HG03354 (cell line): ENCODE data around the gene PPP2R2C.

Source experiments
- ATAC-seq: cut with Tn5 transposase; IDR thresholded peaks from one replicate; pipeline ENCODE4 v1.9.1; 2021; ENCODE audit warnings: mild to moderate bottlenecking; ENCODE audit not compliant: unreplicated experiment, poor library complexity, severe bottlenecking

PPP2R2C gene

DNA sequence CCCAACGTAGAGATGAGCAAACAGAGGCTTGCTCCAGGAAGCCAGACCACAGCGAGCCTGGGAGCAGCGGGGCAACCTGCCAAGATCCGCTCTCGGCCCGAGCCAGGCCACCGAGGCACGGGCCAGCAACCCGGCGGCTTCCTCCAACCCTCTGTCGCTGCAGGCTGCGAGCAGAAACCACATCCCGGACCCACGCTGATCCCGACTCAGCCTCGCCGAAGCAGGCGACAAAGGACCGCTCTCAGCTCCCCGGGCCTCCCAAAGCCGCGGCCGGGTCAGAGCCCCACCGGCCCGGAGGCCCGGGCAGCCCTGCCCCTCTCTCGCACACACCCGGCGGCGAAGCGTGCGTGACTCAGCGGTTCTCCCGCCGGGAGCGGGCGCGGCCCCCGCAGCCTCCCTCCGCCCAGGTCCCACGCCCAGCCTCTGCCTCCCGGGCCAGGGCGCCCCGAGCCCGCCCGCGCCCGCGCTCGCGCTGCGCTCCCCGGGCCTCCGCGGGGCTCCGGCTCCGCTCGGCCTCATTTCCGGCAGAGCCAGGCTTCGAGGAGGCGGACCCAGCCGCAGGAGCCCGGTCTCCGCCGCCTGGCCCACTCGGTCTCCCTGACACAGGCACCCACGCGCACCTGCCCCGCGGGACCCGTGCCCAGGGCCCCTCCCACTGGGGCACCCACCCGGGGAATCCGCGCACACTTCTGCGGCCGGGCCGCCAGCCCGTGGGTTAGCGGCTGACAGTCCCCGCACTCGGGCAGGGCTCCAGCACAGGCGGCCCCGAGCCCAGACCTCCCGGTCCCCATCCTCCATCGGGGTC lies 1.7 kb downstream of the PPP2R2C start:
- no peak for ATAC-seq

DNA sequence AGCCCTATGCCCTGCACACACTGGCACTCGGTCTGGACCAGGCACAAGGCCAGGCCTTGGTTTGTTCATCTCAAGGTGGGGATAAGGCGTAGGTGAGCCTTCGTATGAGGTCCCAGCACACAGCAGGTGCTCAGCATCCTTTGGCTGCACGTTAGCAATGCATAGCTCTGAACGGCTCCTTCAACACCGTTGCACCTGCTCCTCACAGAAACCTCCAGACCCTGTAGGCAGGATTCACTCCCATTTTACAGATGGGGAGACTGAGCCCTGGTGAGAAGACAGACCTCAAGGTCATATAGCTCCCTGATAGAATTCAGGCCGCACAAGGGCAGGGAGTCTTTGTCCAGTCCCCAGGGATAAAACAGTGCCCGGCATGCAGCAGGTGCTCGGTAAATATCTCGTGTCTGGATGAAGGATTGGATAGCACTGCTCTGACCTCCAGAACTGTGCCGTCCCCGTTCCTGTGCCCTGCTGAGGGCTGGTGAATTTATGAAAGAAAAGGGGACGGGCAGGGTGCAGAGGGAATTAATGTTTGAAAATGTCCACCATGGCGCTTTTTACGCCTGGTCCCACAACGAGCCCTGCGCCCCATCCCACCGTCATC lies 2.4 kb downstream of the PPP2R2C start:
- no peak for ATAC-seq

DNA sequence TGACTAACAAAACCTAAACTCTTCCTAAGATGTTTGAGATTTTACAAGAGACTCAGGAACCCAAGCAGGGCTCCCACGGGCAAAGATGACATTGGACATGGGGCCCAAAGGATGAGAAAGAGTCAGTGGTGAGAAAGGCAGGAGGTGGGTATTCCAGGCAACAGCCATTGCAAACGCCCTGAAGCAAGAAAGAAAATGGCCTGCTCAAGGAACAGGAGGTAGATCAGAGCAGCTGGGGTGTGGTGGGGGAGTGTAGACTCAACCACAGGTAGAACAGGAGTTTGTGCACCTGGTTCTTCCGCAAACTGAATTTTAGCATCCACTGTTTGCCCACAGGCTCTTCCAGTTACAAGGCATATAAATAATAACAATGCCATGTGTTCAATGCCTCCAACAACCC lies 3.3 kb downstream of the PPP2R2C start:
- no peak for ATAC-seq

DNA sequence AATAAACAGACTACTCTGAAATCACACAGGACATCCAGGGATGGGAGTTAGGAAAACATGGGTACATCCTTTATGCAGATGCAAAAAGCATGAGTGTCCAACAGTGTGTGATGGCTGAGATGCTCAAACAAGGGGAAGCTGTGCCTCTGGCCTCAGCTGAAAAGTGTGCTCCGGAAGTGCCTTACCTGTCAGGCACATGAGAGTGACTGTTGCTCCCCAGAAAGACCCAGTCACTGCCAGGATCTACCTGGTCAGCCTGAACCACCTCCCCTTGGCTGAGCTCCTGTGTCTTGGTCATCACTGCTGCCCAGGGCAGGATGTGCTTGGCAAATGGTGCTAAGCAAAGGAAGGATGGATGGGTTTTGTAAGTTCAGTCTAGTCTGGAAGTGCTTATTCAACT lies 4.0 kb downstream of the PPP2R2C start:
- ATAC-seq = no peak

DNA sequence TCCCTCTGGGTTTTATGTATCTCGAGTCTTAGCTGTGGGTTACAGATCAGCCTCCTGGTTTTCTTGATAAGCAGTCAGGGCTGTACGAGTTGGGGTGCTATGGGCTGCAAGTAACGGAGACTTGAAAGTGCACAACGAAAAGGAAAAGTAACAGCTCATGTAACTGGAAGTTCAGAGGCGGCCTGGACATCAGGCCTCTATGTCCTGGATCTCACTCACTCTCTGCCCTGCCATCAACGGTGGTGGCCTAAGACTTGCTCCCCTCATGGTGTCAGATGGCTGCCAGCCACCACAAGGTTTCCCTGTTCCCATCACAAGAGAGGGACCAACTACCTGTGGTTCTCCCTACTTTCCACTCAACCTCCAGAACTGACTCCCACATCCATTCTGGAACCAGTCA lies 4.8 kb downstream of the PPP2R2C start:
- ATAC-seq = no peak

DNA sequence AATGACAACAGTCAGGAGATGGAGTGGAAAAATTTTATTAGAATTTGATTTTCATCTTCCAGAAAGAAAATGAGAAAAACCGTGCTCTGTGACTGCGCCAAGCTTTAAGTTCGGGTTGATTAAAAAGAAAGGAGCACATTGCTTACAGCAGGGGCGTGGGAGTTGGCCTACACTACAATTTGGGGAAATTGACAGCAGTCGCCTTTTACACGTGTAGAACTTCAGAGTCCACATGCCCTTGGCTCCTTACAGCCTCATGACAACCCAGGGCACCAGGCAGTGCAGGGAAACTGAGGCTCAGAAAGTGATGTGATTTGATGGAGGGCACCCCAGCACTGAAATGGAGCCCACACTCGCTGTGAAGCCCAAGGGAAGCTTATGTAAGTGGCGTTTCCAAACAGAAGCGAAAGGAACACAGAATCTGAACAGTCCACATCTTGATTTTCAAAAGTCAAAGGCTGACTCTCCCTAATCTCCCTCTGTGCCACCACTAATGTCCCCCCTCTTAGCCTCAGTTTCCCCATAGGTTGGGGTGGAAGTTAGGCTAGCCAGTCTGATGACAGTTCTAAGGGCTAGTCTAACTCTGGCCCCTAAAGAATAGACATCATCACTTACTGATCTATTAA lies 5.5 kb downstream of the PPP2R2C start:
- ATAC-seq = no peak

DNA sequence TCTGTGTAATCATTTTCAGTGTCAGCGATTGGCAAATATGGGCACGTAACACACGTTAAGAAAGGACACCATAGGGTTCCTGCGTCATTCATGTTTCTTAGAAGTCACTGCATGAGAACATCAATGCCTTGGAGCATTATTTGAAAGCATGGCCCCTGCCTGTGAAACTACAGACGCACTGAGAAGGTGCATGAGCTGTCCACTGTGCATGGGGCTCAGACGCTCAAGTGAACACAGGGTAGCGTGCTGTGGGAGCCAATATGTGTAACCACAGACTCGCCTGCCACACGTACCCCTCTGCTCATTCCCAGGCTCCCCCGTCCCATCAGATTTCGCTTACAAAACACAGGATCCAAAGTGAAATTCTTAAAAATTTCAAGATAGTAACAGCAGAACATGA lies 6.5 kb downstream of the PPP2R2C start:
- no peak for ATAC-seq

DNA sequence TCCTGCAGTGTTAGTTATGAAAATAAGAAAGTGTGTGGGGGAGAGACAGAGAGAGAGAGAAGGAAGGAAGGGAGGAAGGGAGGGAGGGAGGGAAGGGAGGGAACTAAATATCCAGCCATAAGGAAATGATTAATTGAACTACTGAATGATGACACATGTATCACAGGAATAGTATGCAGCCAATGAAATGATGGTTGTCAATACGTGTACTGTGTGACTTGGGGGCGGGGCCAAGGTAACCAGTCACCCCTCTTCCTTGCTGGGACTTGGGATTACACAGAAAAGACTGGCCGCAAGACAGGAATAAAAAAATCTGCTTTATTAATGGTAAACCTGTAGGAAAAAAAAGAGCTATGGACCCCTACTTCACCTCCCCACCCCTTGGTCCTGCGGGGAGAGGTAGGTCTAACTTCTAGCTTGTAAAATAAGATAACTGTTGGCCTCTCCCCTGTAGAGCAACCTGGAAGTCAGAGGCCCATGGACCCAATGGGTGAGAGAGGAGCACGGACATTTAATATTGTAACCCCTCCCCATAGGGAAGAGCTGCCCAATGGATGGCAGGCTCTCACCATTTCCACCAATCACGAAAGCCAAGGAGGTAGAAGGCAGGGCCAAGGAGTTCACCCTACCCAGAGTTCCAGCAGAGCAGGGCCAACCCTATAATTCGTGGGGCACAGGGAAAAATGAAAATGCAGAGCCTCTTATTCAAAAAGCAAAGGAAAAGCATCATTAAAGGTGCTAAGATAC lies 7.4 kb downstream of the PPP2R2C start:
- ATAC-seq = no peak

DNA sequence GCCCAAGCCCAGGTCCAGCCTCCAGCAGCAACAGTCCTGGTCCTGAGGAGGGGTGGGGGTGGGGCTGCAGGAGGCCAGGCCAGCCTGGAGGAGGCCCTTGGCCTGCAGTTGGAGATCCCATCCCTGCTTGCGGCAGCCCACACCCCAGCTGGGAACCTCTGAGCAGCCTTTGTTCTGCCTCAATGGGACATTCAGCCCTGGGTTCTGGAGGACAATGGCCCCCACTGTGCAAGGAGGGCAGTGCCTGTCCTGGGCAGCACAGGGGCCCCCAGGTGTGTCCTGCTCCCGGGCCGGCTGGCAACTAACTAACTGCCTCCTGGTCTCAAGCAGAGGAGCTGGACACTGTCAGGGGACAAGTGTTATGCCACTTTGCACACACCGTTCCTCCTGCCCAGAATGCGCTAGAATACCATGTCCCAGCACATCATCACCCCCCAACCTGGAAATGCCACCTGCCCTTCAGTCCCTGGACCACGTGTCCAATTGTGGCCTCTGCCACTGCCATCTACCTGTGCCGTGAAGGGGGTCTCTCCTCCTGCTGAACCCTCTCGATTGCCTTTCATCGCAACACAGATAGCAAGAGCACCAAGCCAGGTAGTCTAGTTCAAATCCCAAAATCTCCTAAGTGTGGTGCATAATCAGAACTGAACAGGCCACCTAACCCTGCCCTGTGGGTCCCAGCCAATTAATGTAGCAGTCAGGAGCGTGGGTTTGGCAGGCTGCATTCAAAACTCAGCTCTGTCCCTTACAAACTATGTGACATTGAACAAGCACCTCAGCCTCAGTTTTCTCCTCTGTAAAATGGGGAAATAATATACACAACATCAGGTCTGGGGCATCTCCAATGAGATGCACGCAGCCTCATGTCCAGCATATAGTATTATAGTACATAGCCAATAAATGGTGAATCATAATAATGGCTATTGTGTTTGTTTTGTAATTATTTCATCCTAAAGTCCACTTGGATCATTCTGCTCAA lies 8.8 kb downstream of the PPP2R2C start:
- no peak for ATAC-seq

DNA sequence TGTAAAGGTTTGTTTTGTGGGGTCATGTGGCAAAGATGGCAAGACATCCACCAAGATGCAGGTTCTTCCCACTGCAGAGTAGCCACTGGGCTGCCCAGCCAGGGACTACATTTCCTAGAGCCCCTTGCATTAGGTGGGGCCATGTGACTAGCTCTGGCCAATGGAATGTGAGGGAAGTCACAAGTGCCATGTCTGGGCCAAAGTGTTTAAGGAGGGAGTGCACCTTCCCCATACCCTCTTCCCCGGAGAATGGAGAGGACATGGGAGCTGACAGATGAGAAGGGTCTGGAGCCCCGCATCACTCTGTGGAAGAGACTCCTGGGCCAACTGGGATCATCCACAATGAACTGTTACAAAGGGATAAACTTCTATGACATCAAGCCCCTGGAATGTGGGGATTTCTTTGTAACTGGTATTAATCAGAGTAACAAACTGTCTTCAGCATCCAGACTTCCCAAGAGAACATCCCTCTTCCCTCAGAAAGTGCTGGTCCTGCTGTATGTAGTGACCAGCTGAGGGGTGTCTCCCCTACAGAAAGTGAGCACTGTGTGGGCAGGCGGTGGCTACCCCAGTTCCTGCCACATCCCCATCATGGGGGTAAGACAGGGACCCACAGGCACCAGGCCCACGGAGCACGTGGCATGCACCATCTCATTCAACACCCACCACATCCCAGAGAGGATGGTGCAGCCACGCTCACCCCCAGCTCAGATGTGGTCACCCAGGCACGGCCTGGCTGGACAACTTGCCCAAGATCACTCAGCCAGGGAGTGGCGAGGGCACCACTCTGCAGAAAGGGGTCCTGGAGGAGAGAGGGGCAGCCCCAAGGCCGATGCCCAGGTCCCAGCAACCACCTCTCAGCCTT lies 10.9 kb downstream of the PPP2R2C start:
- no peak for ATAC-seq

DNA sequence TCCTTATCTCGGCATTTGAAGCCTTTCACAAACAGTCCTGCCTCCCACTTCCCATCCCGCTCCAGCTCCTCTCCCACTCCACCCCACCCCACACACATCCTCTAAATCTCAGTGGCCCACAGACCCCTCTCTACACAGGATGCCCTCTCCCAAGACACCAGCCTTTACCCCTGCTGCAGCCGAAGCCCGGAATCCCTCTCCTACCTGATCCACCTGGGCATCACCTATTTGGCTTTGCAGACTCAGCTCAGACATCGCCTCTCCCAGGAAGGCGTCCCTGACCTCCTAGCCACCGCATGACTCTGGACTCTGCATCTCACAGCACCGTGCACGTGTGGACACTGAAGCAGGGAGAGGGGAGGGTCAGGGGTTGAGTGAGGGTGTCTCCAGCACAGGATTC lies 11.5 kb downstream of the PPP2R2C start:
- ATAC-seq = no peak

DNA sequence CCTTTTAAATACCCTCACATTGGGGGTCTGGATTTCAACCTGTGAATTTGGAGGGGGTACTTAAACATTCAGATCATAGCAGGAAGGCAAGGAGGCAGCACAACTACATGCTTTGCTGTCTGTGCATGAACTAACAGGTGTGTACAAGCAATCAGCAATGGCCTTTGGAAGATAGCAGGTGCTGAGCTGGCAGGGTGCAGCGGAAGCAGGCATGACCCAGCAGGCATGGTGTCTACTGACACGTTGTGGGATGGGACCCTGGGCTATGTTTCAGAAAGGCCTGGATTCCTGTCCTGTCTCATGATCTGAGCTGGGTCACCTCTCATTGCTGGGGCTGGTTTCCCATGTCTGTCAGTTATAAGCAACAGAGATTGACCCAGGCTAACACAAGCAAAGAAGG lies 13.9 kb downstream of the PPP2R2C start:
- ATAC-seq = no peak

DNA sequence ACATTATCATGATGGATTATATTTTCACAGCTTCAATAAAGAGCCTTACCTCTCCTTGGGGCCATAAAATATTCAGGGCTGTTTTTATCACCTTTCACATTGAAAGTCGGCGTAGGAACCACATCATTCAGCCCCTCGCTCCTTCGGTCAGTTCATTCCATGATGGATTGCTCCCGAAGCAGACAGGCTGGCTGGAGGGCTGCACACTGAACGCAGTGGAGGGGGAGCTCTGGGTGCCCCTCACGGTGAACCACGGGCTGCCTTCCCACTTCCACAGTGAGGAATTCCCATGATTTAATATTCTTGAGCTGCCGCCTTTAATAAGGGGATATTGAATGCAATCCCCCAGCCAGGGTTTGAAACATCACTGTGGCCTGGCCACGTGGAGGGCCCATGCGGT lies 16.0 kb downstream of the PPP2R2C start:
- no peak for ATAC-seq

DNA sequence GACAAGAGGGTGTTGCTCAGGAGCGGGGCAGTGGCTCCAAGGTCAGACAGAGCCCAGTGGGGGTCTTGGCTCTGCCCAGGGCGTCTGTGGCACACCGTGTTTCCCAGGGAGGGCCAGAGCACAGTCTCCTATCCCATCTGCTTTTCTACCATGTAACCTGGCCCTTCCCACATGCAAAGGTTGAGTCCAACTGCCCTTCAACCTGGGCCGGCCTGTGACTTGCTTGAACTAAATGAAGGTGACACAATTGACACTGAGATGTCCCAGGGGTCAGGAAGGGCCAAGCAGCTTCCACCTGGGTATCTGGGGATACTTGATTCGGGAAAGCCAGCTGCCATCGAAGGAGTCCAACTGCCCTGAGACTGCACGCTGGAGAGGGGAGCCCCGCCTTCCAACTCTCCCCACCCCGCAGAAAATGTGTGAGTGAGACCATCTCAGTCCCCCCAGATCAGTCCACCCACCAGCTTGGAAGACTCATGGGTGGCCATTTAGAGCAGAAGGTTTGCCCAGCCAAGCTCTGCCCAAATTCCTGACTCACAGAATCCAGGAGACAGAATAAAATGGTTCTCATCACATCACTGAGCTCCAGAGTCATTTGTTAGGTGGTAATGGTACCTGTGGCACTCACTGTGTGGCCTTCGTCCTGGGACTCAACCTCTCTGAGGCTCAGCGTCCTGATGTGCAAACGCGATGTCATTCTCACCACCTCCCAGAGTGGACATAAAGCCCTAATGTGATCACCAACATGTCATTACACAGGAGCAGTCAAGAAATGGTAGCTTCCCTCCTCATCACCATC lies 18.1 kb downstream of the PPP2R2C start:
- ATAC-seq = no peak

DNA sequence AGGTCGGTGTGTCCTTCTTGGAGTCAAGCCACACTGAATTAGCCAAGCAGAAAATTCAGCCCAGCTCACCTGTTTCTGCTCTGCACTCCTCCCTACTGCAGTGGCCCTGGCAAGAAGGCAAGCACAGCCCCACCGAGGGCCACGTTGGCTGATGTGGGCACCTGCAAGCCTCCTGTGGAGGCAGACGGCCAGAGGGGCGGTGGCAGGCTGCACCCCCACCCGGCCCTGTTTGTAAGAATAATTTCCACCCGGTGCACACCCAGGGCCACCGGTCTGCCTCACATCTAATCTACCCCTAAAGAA lies 18.8 kb downstream of the PPP2R2C start:
- no peak for ATAC-seq

DNA sequence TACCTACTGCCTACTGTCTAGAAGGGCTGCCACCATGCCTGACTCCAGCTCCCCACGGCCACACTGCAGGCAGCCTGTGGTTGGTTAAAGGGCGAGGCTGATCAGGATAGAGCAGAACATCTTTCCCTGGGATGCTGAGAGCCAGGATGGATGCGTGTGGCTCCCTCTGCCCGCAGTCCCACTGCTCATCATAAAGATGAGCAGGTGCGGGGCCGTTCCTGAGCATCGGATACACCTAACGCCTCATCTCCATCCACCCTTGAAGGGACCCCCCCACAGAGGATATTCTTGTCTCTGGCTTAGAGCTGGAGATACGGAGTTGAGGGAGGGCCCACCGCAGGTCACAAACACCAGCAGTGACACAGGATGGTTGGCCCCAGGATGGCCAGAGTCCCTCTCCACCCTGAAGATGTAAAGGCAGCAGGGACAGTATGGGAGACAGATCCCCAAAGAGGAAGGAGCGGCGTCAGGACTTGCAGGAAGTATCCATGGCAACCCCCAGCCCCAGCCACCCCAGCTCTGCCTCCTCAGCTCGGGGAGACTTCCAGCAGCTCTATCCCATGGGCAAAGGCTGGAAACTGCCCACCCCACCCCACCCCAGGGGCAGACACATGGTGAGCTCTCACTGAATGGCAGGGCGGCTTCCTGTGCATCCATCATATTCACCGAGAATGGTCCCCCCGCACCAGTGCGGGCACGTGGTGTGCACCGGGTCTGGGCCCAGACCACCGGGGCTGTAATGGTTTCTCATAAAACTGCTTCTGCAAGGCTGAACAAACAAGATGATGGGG lies 19.3 kb downstream of the PPP2R2C start:
- ATAC-seq = no peak
